Esophagus (tissue), 2 donors: ENCODE measurements around the gene MVP. TPM values are rescaled to one million over a fixed set of nuclear protein-coding genes. Genes with fewer than 3 reads are reported as not detected.

Experiments used
- polyA plus RNA-seq, 2 donors: library from polyadenylated mRNA; stranded (reverse); fragments of 200-250 nt; gene quantifications; one replicate each; pipeline ENCODE4 v1.2.3, GENCODE V29; 2013
- donor health status: healthy with polysubstance abuse.
- donor health status: Bipolar disorder and iron deficiency.

The MVP gene
- polyA plus RNA-seq, 2 donors = 63.3 to 69.4 TPM

Other genes with a start within 250 kb of the MVP start
- 1 to 10 TPM; 1.1 to 1.5 TPM for gene SPN, start 157.2 kb upstream of the MVP start, polyA plus RNA-seq
- under 1 TPM; 0.28 to 0.56 TPM for gene QPRT, start 141.3 kb upstream of the MVP start, polyA plus RNA-seq
- gene C16orf54, start 74.5 kb upstream of the MVP start, polyA plus RNA-seq = under 1 TPM; 0.33 to 0.55 TPM
- under 1 TPM in 1 of 2 donors, not detected in 1; 0.02 TPM for gene ZG16, start 42.2 kb upstream of the MVP start, polyA plus RNA-seq
- gene KIF22, start 29.7 kb upstream of the MVP start, polyA plus RNA-seq = 10 to 100 TPM; 43.3 to 57.9 TPM
- 100 to 1,000 TPM in 1 of 2 donors, 10 to 100 TPM in 1; 95.9 to 111 TPM for gene MAZ, start 13.9 kb upstream of the MVP start, polyA plus RNA-seq
- gene PRRT2, start 8.3 kb upstream of the MVP start, polyA plus RNA-seq = 1 to 10 TPM; 1.1 to 2.1 TPM
- gene PAGR1, start 4.3 kb upstream of the MVP start, polyA plus RNA-seq = 10 to 100 TPM; 23.2 to 32.4 TPM
- 10 to 100 TPM; 26.7 to 48.3 TPM for gene CDIPT, start 42.8 kb downstream of the MVP start, polyA plus RNA-seq
- gene SEZ6L2, start 79.1 kb downstream of the MVP start, polyA plus RNA-seq = under 1 TPM; 0.35 to 0.45 TPM
- under 1 TPM; 0.31 to 0.39 TPM for gene ASPHD1, start 80.0 kb downstream of the MVP start, polyA plus RNA-seq
- 10 to 100 TPM; 10.1 to 15.5 TPM for gene KCTD13, start 105.8 kb downstream of the MVP start, polyA plus RNA-seq
- 10 to 100 TPM; 61.1 to 83.4 TPM for gene TMEM219, start 141.6 kb downstream of the MVP start, polyA plus RNA-seq
- 10 to 100 TPM; 15.6 to 30.2 TPM for gene TAOK2, start 153.4 kb downstream of the MVP start, polyA plus RNA-seq
- gene HIRIP3, start 175.2 kb downstream of the MVP start, polyA plus RNA-seq = 1 to 10 TPM; 6.3 to 9.7 TPM
- gene INO80E, start 175.8 kb downstream of the MVP start, polyA plus RNA-seq = 10 to 100 TPM; 46.4 to 82.1 TPM
- gene DOC2A, start 190.6 kb downstream of the MVP start, polyA plus RNA-seq = 1 to 10 TPM in 1 of 2 donors, under 1 TPM in 1; 0.69 to 3.0 TPM
- not detected for gene C16orf92, start 202.7 kb downstream of the MVP start, polyA plus RNA-seq
- gene TLCD3B, start 210.8 kb downstream of the MVP start, polyA plus RNA-seq = under 1 TPM; 0.04 to 0.16 TPM
- 1,000 to 10,000 TPM; 1,266 to 1,398 TPM for gene ALDOA, start 245.3 kb downstream of the MVP start, polyA plus RNA-seq